ENCODE measurements around the gene PIPOX. TPM values are rescaled to one million over a fixed set of nuclear protein-coding genes. Genes with fewer than 3 reads are reported as not detected.

The PIPOX gene
- total and polyA plus RNA-seq, 2 of the 13 experiments (the other 11 are each of a cell fraction or from before 2014, with no cell fraction given): 87.3 to 154 TPM

- CTCF ChIA-PET (ENCODE audit: low intra/inter-chr PET ratio, low total read pairs): no interaction called here
- Histone ChIP-seq H2AFZ (ENCODE audit: low read length) (no peak overlapping the region), H3K4me1 (ENCODE audit: insufficient read depth, low read length) (no peaks in the 10 kb centered on the region), H3K79me2 (ENCODE audit: insufficient read depth, low read length) (no peaks in the 10 kb centered on the region), H3K27ac (ENCODE audit: extremely low read length, insufficient read depth, low read length) (no peak overlapping the region), H3K36me3 (replicated peaks in 1 of 2; ENCODE audit: control insufficient read depth in 1 of 2, insufficient read depth in 2 of 2, low read length in 2 of 2) (peaks cover 27 to 60% of the 10 kb centered on the region in 2 experiments), H3K4me2 (ENCODE audit: low read depth, low read length) (no peak overlapping the region), H3K27me3 (ENCODE audit: control insufficient read depth in 1 of 2, insufficient read depth in 2 of 2, low read length in 2 of 2) (no peaks in the 10 kb centered on the region), H3K4me3 (replicated peaks in 1 of 3; ENCODE audit: insufficient read depth in 1 of 3, low read depth in 2 of 3, low read length in 3 of 3) (no peak overlapping the region), H3K9ac (ENCODE audit: insufficient read depth, low read depth, low read length) (no peak overlapping the region), H3K9me3 (ENCODE audit: low read length) (no peaks in the 10 kb centered on the region), H4K20me1 (ENCODE audit: insufficient read depth, low read length) (no peaks in the 10 kb centered on the region; the same call in 1 of the 2 replicates)
- no peak for ATAC-seq
- 93% methylated on average over 17 of the region's 21 CpGs for WGBS (ENCODE audit: low lambda C conversion rate)
- DNase-seq (ENCODE audit: low spot score): no peak
- BruUV-seq (replicated peaks): no TSS peak
- TF ChIP-seq HNRNPL (IDR thresholded peaks at IDR 0.05; ENCODE audit: low read depth, low read length): 0 out of 2 replicates have a peak, but pooled peaks have one; percentile 60
- no peak for TF ChIP-seq ELF3 (CRISPR knock-in tag; IDR thresholded peaks at IDR 0.05)
- peak; percentile 42; the same call in 1 of the 2 replicates for TF ChIP-seq ZBTB33 (CRISPR knock-in tag; IDR thresholded peaks at IDR 0.05)
- TF ChIP-seq AGO2 (optimal IDR thresholded peaks at IDR 0.05; ENCODE audit: low read depth, low read length): peak; percentile 16
- intact Hi-C loops (cut with micrococcal nuclease; ENCODE audit: unreplicated experiment): loop anchor here (10.0 kb wide), 1 partner anchor 60 kb away; no protein-coding TSS in a partner anchor
- FAIRE-seq: no peak
- POLR2A ChIA-PET: no interaction called here
- in situ Hi-C loops (cut with HindIII; ENCODE audit: extremely low pct_ligation_motif_present, low pct_unique_long_range_greater_than_20kb): no loop called here
Observed at GRCh38 chr17:29084541-29085146, 41.7 kb downstream of the PIPOX start.

DNA sequence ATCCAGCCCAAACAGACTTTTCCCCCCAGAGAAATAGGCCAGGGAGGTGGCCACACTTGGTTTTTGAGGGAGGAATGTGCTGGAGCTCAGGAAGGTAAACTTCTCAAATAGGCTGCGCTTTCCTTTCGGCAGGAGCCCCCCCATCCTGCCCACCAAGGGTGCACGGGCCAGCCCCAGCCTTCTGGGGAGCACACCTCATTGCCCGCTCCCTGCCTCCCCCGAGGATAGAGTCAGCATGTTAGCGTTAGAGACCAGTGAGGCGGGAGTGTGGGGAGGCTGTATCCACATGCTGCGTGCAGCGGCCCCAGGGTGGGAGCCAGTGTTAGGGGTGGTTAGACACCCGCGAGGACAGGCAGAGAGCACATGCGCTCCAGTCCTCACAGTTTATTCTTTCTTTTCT is 42.3 kb downstream of the PIPOX start:
- CTCF ChIA-PET (ENCODE audit: low intra/inter-chr PET ratio, low total read pairs): no interaction called here
- in situ Hi-C loops (cut with HindIII; ENCODE audit: extremely low pct_ligation_motif_present, low pct_unique_long_range_greater_than_20kb): no loop called here
- BruUV-seq (replicated peaks): no TSS peak

More for the DNA sequence above, 42.3 kb downstream of the PIPOX start:
- Histone ChIP-seq H3K4me2 (ENCODE audit: low read depth, low read length) (no peak overlapping the region), H2AFZ (ENCODE audit: low read length) (no peak overlapping the region), H3K27ac (ENCODE audit: extremely low read length, insufficient read depth, low read length) (no peak overlapping the region), H3K27me3 (ENCODE audit: control insufficient read depth in 1 of 2, insufficient read depth in 2 of 2, low read length in 2 of 2) (no peaks in the 10 kb centered on the region), H3K4me1 (ENCODE audit: insufficient read depth, low read length) (no peaks in the 10 kb centered on the region), H4K20me1 (ENCODE audit: insufficient read depth, low read length) (no peaks in the 10 kb centered on the region; the same call in 1 of the 2 replicates), H3K4me3 (replicated peaks in 1 of 3; ENCODE audit: insufficient read depth in 1 of 3, low read depth in 2 of 3, low read length in 3 of 3) (no peak overlapping the region), H3K9ac (ENCODE audit: insufficient read depth, low read depth, low read length) (no peak overlapping the region), H3K79me2 (ENCODE audit: insufficient read depth, low read length) (no peaks in the 10 kb centered on the region), H3K9me3 (ENCODE audit: low read length) (no peaks in the 10 kb centered on the region), H3K36me3 (replicated peaks in 1 of 2; ENCODE audit: control insufficient read depth in 1 of 2, insufficient read depth in 2 of 2, low read length in 2 of 2) (peaks cover 29 to 63% of the 10 kb centered on the region in 2 experiments)
- POLR2A ChIA-PET: no interaction called here
- intact Hi-C loops (cut with micrococcal nuclease; ENCODE audit: unreplicated experiment): loop anchor here (10.0 kb wide), 1 partner anchor 60 kb away; no protein-coding TSS in a partner anchor
- DNase-seq (ENCODE audit: low spot score): no peak
- FAIRE-seq: no peak
- TF ChIP-seq AGO2 (optimal IDR thresholded peaks at IDR 0.05; ENCODE audit: low read depth, low read length) (peak; percentile 1), ZBTB37 (CRISPR knock-in tag; IDR thresholded peaks at IDR 0.05) (no peak)
- WGBS (ENCODE audit: low lambda C conversion rate): 92% methylated on average over 10 of the region's 12 CpGs
- no peak for ATAC-seq
